Transverse colon (tissue), 4 donors: Measurements from ENCODE around the gene TMEM89. TPM values are rescaled to one million over a fixed set of nuclear protein-coding genes. Genes with fewer than 3 reads are reported as not detected.

Experiments
- DNase-seq: peaks from one replicate; pipeline ENCODE4 v3.0.0-alpha.2; 2019
- H3K27ac ChIP-seq, 4 donors: fragments of 200-600 bp; sonication (generic); 2 replicates each; pipeline ENCODE4 v1.5.1; 2016 to 2018; ENCODE audit warnings: inconsistent platforms in 4 of 4
- H3K27me3 ChIP-seq: fragments of 200-600 bp; sonication (generic); 2 replicates; pipeline ENCODE4 v1.5.1; 2017; ENCODE audit warnings: inconsistent platforms
- H3K36me3 ChIP-seq, 4 donors: fragments of 200-600 bp; sonication (generic); 2 replicates each; pipeline ENCODE4 v1.5.1; 2017 to 2019; ENCODE audit warnings: inconsistent platforms in 4 of 4
- H3K4me1 ChIP-seq, 4 donors: fragments of 200-600 bp; sonication (generic); 2 replicates each; pipeline ENCODE4 v1.5.1; 2017 to 2020; ENCODE audit warnings: inconsistent platforms in 4 of 4
- H3K4me3 ChIP-seq, 4 donors: fragments of 200-600 bp; sonication (generic); 1 replicate in 1 of 4; 2 replicates in 3 of 4; pipeline versions ENCODE4 v1.5.1 to v1.6.1; 2017 to 2019; ENCODE audit warnings: inconsistent platforms in 4 of 4
- H3K9me3 ChIP-seq, 2 donors: fragments of 200-600 bp; sonication (generic); 2 replicates each; pipeline ENCODE4 v1.5.1; 2017 to 2019; ENCODE audit warnings: inconsistent platforms in 2 of 2
- EP300 ChIP-seq: sonication (generic); formaldehyde crosslinking; IDR thresholded peaks from one replicate; pipeline ENCODE4 v1.6.1; 2017; ENCODE audit warnings: antibody characterized with exemption, low read depth
- POLR2A ChIP-seq: fragments of 450-650 bp; IDR thresholded peaks from one replicate; pipeline ENCODE4 v1.6.1; 2016; ENCODE audit warnings: antibody characterized with exemption, mild to moderate bottlenecking, moderate library complexity
- POLR2AphosphoS5 ChIP-seq, 3 donors: sonication (generic); formaldehyde crosslinking; IDR thresholded peaks; one replicate each; pipeline ENCODE4 v1.6.1; 2016; ENCODE audit warnings: antibody characterized with exemption in 3 of 3
- WGBS, 2 donors: methylation state at CpG; one replicate each; pipeline ENCODE4 v1.1.5; 2018; ENCODE audit warnings: low coverage in 1 of 2; 5-methylcytosine and 5-hydroxymethylcytosine counted together
- in situ Hi-C, 4 donors: fragments of 200-750 bp; cut with MboI; loops; one replicate each; pipeline versions ENCODE4 v1.15.0 to v1.15.1; 2017; ENCODE audit warnings: low sequenced_read_pairs in 3 of 4, low pct_ligation_motif_present in 1 of 4, low pct_unique_long_range_greater_than_20kb in 1 of 4
- intact Hi-C: fragments of 100-400 bp; cut with DNase I; formaldehyde crosslinking; loops from one replicate; pipeline ENCODE4 v1.15.1; 2023; ENCODE audit warnings: low total_unique reads
- total RNA-seq, 4 donors: library from RNA; depleted of rRNA; stranded (reverse); fragments of >200 nt; gene quantifications; one replicate each; pipeline ENCODE4 v1.1.0, GENCODE V29; 2016
- TF ChIP-seq, protein P1 (sequence below), 5 experiments: fragments of 200-600 bp in 3 of 5; fragments of 450-650 bp in 2 of 5; sonication (generic) in 3 of 5; IDR thresholded peaks; 1 replicate in 2 of 5; 2 replicates in 3 of 5; pipeline ENCODE4 v1.5.1; 2016 to 2017; ENCODE audit warnings: antibody characterized with exemption in 5 of 5, inconsistent platforms in 3 of 5, mild to moderate bottlenecking in 2 of 5, moderate library complexity in 1 of 5

Gene TMEM89
- total RNA-seq, 4 donors from 2014 or later = 13.1 TPM; not detected in 3

DNA sequence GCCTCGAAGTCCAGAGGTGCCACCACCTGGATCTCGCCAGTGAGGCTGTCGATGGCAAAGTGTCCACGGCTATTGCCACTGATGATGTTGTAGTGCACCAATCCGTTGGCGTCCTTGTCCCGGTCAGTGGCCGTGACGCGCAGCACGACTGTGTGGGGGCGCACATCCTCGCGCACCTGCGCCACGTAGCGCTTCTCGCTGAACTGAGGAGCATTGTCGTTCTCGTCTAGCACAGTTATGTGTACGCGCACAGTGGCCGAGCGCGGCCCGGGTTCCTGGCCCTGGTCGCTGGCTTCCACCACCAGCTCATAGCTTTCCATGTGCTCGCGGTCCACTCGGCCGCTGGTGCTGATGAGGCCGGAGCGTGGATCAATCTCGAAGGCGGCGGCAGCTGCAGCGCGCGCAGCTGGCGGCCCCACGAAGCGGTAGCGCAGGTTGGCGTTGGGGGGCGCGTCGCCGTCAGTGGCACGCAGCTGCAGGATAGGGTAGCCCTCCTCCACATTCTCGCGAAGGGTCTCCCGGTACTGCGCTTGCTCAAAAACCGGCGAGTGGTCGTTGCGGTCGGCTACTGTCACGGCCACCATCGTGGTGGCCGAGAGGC is 39.3 kb upstream of the TMEM89 start:
- Histone ChIP-seq H3K36me3 (no peaks in the 10 kb centered on the region), H3K9me3 (no peaks in the 10 kb centered on the region), H3K4me3 (peak overlapping the region in 1 of 4 donors; percentile 44), H3K27ac (no peak overlapping the region), H3K4me1 (peaks cover 6 to 34% (median 22%) of the 10 kb centered on the region in 4 donors), H3K27me3 (peaks cover 28% of the 10 kb centered on the region)
- 81 to 93% methylated on average over 22 to 51 of the region's 61 CpGs for WGBS, 2 donors
- in situ Hi-C loops (no loop called here), intact Hi-C loops (no loop called here)
- no peak for TF ChIP-seq POLR2A
- TF ChIP-seq EP300 = no peak
- no peak for DNase-seq

DNA sequence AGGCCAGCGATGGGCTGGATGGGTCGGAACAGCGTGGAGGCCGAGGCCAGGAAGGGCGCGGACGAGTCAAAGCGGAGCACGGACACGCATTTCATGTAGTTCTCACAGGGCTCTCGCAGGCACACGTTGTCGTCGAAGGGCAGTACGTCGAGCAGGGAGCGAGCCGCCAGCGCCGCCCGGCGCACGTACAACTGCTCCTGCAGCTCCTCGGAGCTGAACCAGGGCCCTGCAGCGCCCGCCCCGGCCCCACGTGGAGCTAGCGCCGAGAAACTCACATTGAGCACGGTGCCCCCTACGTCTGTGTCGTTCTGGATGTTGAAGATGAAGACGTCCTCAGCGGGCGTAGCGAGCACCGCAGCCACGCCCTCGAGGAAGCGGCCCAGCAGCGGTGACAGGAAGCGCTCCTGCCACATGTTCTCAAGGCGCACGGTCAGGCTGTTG is 35.3 kb upstream of the TMEM89 start:
- H3K4me3 ChIP-seq = peak overlapping the region in 2 of 4 donors; percentile 51 to 64
- peaks cover 0 to 21% (median 13%) of the 10 kb centered on the region in 4 donors for H3K4me1 ChIP-seq
- in situ Hi-C loops (no loop called here), intact Hi-C loops (no loop called here)
- H3K9me3 ChIP-seq = no peaks in the 10 kb centered on the region
- TF ChIP-seq POLR2AphosphoS5 (IDR thresholded peaks at IDR 0.05) (no peak), POLR2A (no peak), EP300 (no peak)
- TF ChIP-seq, protein P1, sequence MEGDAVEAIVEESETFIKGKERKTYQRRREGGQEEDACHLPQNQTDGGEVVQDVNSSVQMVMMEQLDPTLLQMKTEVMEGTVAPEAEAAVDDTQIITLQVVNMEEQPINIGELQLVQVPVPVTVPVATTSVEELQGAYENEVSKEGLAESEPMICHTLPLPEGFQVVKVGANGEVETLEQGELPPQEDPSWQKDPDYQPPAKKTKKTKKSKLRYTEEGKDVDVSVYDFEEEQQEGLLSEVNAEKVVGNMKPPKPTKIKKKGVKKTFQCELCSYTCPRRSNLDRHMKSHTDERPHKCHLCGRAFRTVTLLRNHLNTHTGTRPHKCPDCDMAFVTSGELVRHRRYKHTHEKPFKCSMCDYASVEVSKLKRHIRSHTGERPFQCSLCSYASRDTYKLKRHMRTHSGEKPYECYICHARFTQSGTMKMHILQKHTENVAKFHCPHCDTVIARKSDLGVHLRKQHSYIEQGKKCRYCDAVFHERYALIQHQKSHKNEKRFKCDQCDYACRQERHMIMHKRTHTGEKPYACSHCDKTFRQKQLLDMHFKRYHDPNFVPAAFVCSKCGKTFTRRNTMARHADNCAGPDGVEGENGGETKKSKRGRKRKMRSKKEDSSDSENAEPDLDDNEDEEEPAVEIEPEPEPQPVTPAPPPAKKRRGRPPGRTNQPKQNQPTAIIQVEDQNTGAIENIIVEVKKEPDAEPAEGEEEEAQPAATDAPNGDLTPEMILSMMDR (IDR thresholded peaks at IDR 0.05) = no peak
- WGBS, 2 donors = 89% methylated on average over 45 of the region's 45 CpGs; no CpG with 5 or more reads in 1 of the 2 donors
- H3K36me3 ChIP-seq = no peaks in the 10 kb centered on the region
- peaks cover 5% of the 10 kb centered on the region for H3K27me3 ChIP-seq
- peak overlapping the region; percentile 66 to 77 (median 68) for H3K27ac ChIP-seq
- DNase-seq = no peak

DNA sequence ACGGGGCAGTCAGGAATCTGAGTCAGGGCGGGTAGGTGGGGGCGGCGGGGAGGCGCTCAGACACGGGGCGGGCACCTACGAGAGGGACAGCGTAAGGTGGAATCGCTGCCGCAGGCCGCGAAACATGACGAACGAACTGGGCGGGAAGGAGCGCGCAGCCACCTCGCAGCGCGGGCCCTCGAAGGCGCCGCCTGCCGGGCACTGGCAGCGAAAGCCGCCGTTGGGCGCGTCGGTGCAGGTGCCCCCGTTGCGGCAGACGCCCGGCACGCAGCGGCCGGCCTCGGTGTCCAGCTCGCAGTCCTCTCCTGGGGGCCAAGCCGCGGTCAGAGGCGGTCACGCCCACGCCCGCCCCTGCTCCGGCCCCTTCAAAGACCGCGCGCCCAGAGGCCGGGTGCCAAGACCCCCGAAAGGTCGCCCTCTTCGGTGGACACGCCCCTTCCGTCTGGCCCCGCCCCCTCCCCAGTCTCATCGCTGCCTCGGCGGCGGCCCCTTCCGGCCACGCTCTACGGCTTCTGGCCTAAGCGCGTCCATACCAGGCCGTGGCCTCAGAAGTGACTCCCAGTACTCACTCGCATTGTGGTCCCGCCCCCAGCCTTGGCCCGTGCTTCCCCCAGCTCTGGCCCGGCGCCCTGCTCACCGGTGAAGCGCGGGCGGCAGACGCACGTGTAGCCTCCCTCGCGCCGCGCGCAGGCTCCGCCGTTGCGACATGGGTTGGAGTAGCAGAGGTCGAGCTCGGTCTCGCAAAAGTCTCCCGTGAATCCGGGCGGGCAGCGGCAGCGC is 34.7 kb upstream of the TMEM89 start:
- peaks cover 2% of the 10 kb centered on the region for H3K27me3 ChIP-seq
- no peaks in the 10 kb centered on the region for H3K9me3 ChIP-seq
- H3K36me3 ChIP-seq = no peaks in the 10 kb centered on the region
- in situ Hi-C loops = no loop called here
- intact Hi-C loops = no loop called here
- TF ChIP-seq, protein P1 (IDR thresholded peaks at IDR 0.05) = peak; percentile 18 to 85 (median 64)
- no peak for TF ChIP-seq POLR2A
- peak overlapping the region; percentile 32 to 71 (median 58) for H3K4me3 ChIP-seq
- H3K4me1 ChIP-seq = peaks cover 0 to 16% (median 9%) of the 10 kb centered on the region in 4 donors
- 0 to 19% methylated on average over 1 to 90 of the region's 94 CpGs for WGBS, 2 donors
- H3K27ac ChIP-seq = peak overlapping the region; percentile 66 to 77 (median 68)
- DNase-seq = peak; percentile 79

DNA sequence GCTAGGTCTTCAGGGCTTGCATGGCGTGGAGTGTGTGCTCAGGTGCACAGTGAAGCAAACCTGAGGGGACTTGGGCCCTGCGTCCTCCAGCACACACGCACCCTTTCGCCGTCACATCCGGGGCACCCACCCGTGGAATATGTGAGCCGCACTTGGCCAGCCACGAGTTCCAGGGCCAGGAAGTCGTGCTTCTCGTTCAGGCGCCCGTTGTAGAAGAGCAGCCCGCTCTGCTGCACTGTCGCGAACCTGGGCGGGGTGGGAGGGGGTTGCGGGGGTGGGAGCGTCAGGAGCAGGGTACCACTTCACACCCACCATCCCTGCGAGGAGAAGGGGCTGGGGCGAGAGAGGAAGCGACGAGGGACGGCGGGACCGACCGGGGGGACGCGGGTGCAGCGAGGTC is 34.0 kb upstream of the TMEM89 start:
- DNase-seq = no peak
- Histone ChIP-seq H3K4me3 (peak overlapping the region; percentile 32 to 71 (median 58)), H3K27me3 (no peaks in the 10 kb centered on the region), H3K4me1 (peaks cover 0 to 14% (median 6%) of the 10 kb centered on the region in 4 donors), H3K36me3 (no peaks in the 10 kb centered on the region), H3K27ac (peak overlapping the region; percentile 66 to 77 (median 68)), H3K9me3 (no peaks in the 10 kb centered on the region)
- TF ChIP-seq POLR2AphosphoS5 (IDR thresholded peaks at IDR 0.05) = no peak
- TF ChIP-seq, protein P1 (IDR thresholded peaks at IDR 0.05) = no peak
- TF ChIP-seq POLR2A = no peak
- TF ChIP-seq EP300 = no peak
- in situ Hi-C loops (no loop called here), intact Hi-C loops (no loop called here)
- WGBS, 2 donors = 40 to 51% methylated on average over 3 to 29 of the region's 30 CpGs
